Endothelial cell of umbilical vein (primary cell): ENCODE results near the gene TAF5L. TPM values are rescaled to one million over a fixed set of nuclear protein-coding genes. Genes with fewer than 3 reads are reported as not detected.
"Not testable (repeated sequence)": the region's sequence is repeated elsewhere in the genome, so short reads cannot be mapped to it uniquely, and the experiment has no call there.

Experiments
- BruUV-seq: library from RNA; stranded (reverse); fragments of 400-500 nt; replicated peaks from 2 replicates; lab custom pipeline; 2021; lab: Mats Ljungman, UMichigan
- CTCF ChIA-PET: fragments of 300-600, 350-600 bp; sonication (Branson Sonifier 250); formaldehyde crosslinking; loops from one replicate; lab custom pipeline; 2021; ENCODE audit warnings: antibody characterized with exemption, inconsistent platforms; lab: Charles Lee
- POLR2A ChIA-PET: fragments of 300-600, 350-600 bp; sonication (Branson Sonifier 250); formaldehyde crosslinking; loops from one replicate; lab custom pipeline; 2021; ENCODE audit warnings: antibody characterized with exemption, inconsistent platforms; lab: Charles Lee
- DNase-seq: peaks from one replicate; pipeline ENCODE4 v3.0.0-alpha.2; 2011; ENCODE audit warnings: low read depth, low spot score
- FAIRE-seq: peaks from 2 replicates; lab custom pipeline; 2011; peaks lifted over from hg19 to GRCh38; lab: Jason Lieb, UNC
- H2AFZ ChIP-seq: 2 replicates; pipeline ENCODE4 v1.6.0; 2012; ENCODE audit warnings: low read depth, low read length, control low read depth, inconsistent platforms
- H3K27ac ChIP-seq: 2 replicates; pipeline ENCODE4 v1.5.1; 2011; ENCODE audit warnings: low read depth, mild to moderate bottlenecking, control low read depth, low read length, moderate library complexity; ENCODE audit not compliant: insufficient read depth
- H3K27me3 ChIP-seq, 2 experiments: 2 replicates each; pipeline versions ENCODE4 v1.6.0 to v1.6.1; 2011; ENCODE audit warnings: low read length in 2 of 2, mixed read lengths in 1 of 2; ENCODE audit not compliant: control insufficient read depth in 2 of 2, insufficient read depth in 2 of 2
- H3K36me3 ChIP-seq, 2 experiments: 2 replicates in 1 of 2; 3 replicates in 1 of 2; pipeline ENCODE4 v1.5.1; 2011; ENCODE audit warnings: low read length in 2 of 2, mild to moderate bottlenecking in 1 of 2, moderate library complexity in 1 of 2; ENCODE audit not compliant: control insufficient read depth in 2 of 2, insufficient read depth in 2 of 2; ENCODE audit errors: extremely low read depth in 1 of 2
- H3K4me1 ChIP-seq: 3 replicates; pipeline ENCODE4 v1.5.1; 2011; ENCODE audit warnings: mild to moderate bottlenecking, low read length; ENCODE audit not compliant: control insufficient read depth, insufficient read depth; ENCODE audit errors: extremely low read depth
- H3K4me2 ChIP-seq: 2 replicates; pipeline ENCODE4 v1.6.1; 2011; ENCODE audit warnings: low read length, control low read depth, mixed read lengths; ENCODE audit not compliant: insufficient read depth
- H3K4me3 ChIP-seq, 3 experiments: fragments of 200-600 bp in 1 of 3; sonication (generic), shearing (Covaris generic) in 1 of 3; replicated peaks in 1 of 3; 2 replicates each; pipeline ENCODE4 v1.5.1; 2011 to 2016; ENCODE audit warnings: control low read depth in 3 of 3, low read length in 3 of 3, mild to moderate bottlenecking in 2 of 3, inconsistent platforms in 1 of 3, low read depth in 1 of 3, moderate library complexity in 1 of 3; ENCODE audit not compliant: insufficient read depth in 1 of 3
- H3K79me2 ChIP-seq: 2 replicates; pipeline ENCODE4 v1.6.0; 2012; ENCODE audit warnings: low read length, inconsistent platforms; ENCODE audit not compliant: control insufficient read depth, insufficient read depth
- H3K9ac ChIP-seq: replicated peaks from 2 replicates; pipeline ENCODE3; 2011; ENCODE audit warnings: low read length, control low read depth; ENCODE audit not compliant: insufficient read depth; ENCODE audit errors: extremely low read depth
- H3K9me1 ChIP-seq: replicated peaks from 3 replicates; pipeline ENCODE4 v1.6.0; 2011; ENCODE audit warnings: mild to moderate bottlenecking, low read length; ENCODE audit not compliant: control insufficient read depth, insufficient read depth; ENCODE audit errors: extremely low read depth
- H3K9me3 ChIP-seq: replicated peaks from 2 replicates; pipeline ENCODE4 v1.5.1; 2012; ENCODE audit warnings: low read length, inconsistent platforms; ENCODE audit not compliant: control insufficient read depth, insufficient read depth
- H4K20me1 ChIP-seq: replicated peaks from 2 replicates; pipeline ENCODE3; 2011; ENCODE audit warnings: mild to moderate bottlenecking, low read length; ENCODE audit not compliant: control insufficient read depth, insufficient read depth; ENCODE audit errors: extremely low read depth
- EZH2 ChIP-seq: IDR thresholded peaks from 2 replicates; pipeline ENCODE4 v1.6.1; 2012; ENCODE audit warnings: borderline replicate concordance, low read depth, mild to moderate bottlenecking, moderate library complexity, low read length, inconsistent platforms; ENCODE audit not compliant: severe bottlenecking
- FOS ChIP-seq: IDR thresholded peaks from 2 replicates; pipeline ENCODE4 v1.6.1; 2011; ENCODE audit warnings: mild to moderate bottlenecking, low read length, moderate library complexity, borderline replicate concordance; ENCODE audit not compliant: insufficient read depth
- JUN ChIP-seq: IDR thresholded peaks from 2 replicates; pipeline ENCODE4 v1.6.1; 2011; ENCODE audit warnings: borderline replicate concordance, low read depth; ENCODE audit not compliant: insufficient read length, insufficient read depth
- POLR2AphosphoS5 ChIP-seq: IDR thresholded peaks from 2 replicates; pipeline ENCODE4 v1.6.1; 2012; ENCODE audit warnings: low read depth, mild to moderate bottlenecking, control low read depth, low read length, moderate library complexity; ENCODE audit not compliant: insufficient read depth
- dilution Hi-C: fragments of 300-500 bp; cut with MboI; formaldehyde crosslinking; loops from one replicate; pipeline ENCODE4 v1.15.0; 2019; ENCODE audit warnings: low sequenced_read_pairs; ENCODE audit not compliant: extremely low pct_ligation_motif_present
- intact Hi-C: fragments of 100-400 bp; cut with micrococcal nuclease; formaldehyde crosslinking; loops from one replicate; pipeline ENCODE4 v1.10.0; 2022
- polyA plus RNA-seq, 4 experiments: library from polyadenylated mRNA; depleted of rRNA in 3 of 4; stranded (reverse) in 3 of 4; unstranded in 1 of 4; fragments of >200 nt; gene quantifications; 2 replicates each; pipeline versions ENCODE4 v1.2.1 to v1.2.3, GENCODE V29; 2011 to 2012; ENCODE audit warnings: missing spikeins in 1 of 4
- total RNA-seq: library from RNA; stranded (reverse); gene quantifications from 2 replicates; pipeline ENCODE4 v1.2.3, GENCODE V29; 2021

TAF5L gene
- total and polyA plus RNA-seq, 2 donors (not counting 3 experiments of a cell fraction or from before 2014, with no cell fraction given), result 21.1 to 24.8 TPM

DNA sequence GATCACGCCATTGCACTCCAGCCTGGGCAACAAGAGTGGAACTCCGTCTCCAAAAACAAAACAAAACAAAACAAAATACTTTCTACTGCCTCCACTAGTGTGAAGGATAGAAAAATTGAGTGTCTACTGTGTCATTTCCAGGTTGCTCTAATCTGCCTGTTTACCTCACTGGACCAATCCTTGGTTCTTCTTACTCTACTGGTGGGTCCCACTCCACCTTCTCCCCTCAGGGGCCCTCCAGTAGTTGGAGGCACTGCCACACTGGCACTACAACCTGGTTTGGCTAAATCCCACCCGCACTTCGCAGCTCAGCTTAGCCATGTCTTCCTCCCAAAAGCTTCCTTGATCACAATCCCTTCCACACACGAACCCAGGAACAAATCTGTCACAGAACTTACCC lies 2.7 kb downstream of the TAF5L start:
- Histone ChIP-seq H3K27me3 (no peaks in the 10 kb centered on the region), H3K9me1 (no peaks in the 10 kb centered on the region), H3K4me3 (no peak overlapping the region), H3K27ac (no peak overlapping the region), H3K4me2 (no peak overlapping the region), H3K4me1 (peaks cover 16% of the 10 kb centered on the region), H3K36me3 (no peaks in the 10 kb centered on the region), H3K9me3 (no peaks in the 10 kb centered on the region), H4K20me1 (no peaks in the 10 kb centered on the region), H2AFZ (no peak overlapping the region), H3K79me2 (peaks cover 88% of the 10 kb centered on the region), H3K9ac (no peak overlapping the region)
- no TSS peak for BruUV-seq
- intact Hi-C loops (no loop called here), dilution Hi-C loops (no loop called here)
- ChIA-PET CTCF (interaction anchor here (0.6 to 7.4 kb wide), 3 partner anchors 8 to 65 kb away, joined by 3 to 69 read pairs (median 3); partner anchors contain the start of gene ABCB10), POLR2A (no interaction called here)
- TF ChIP-seq JUN, result no peak
- TF ChIP-seq FOS, result no peak
- TF ChIP-seq POLR2AphosphoS5, result no peak
- TF ChIP-seq EZH2, result no peak
- FAIRE-seq, result no peak
- no peak for DNase-seq

GRCh38 chr1:229622641-229623120 lies 3.2 kb downstream of the TAF5L start:
- H3K4me2 ChIP-seq, H2AFZ ChIP-seq, DNase-seq, intact Hi-C loops, BruUV-seq, H4K20me1 ChIP-seq, H3K9ac ChIP-seq, FAIRE-seq, H3K9me3 ChIP-seq, H3K27ac ChIP-seq, dilution Hi-C loops, H3K4me3 ChIP-seq, H3K27me3 ChIP-seq, POLR2A ChIA-PET, H3K36me3 ChIP-seq, H3K9me1 ChIP-seq: not testable (repeated sequence)
- Histone ChIP-seq H3K79me2 (peaks cover 88% of the 10 kb centered on the region), H3K4me1 (peaks cover 16% of the 10 kb centered on the region)
- CTCF ChIA-PET, result interaction anchor here (0.6 to 7.4 kb wide), 4 partner anchors 7 to 64 kb away, joined by 3 to 69 read pairs (median 3); partner anchors contain the start of gene ABCB10
